ENCODE results near the gene RAB11FIP2.

GRCh38 chr10:118012952-118013525 lies 33.7 kb downstream of the RAB11FIP2 start:
- TF ChIP-seq CTCF (IDR thresholded peaks at IDR 0.05) (no peak), POLR2A (IDR thresholded peaks at IDR 0.05) (no peak)

All from transverse colon (tissue), 3 donors.